GM21717 (cell line): ENCODE results near the gene APBB1IP.
"Not testable (repeated sequence)": the region's sequence is repeated elsewhere in the genome, so short reads cannot be mapped to it uniquely, and the experiment has no call there.

Experiments used
- ATAC-seq: cut with Tn5 transposase; IDR thresholded peaks from one replicate; pipeline ENCODE4 v1.9.1; 2021; ENCODE audit warnings: mild to moderate bottlenecking, moderate library complexity; ENCODE audit not compliant: unreplicated experiment

Gene APBB1IP, protein sequence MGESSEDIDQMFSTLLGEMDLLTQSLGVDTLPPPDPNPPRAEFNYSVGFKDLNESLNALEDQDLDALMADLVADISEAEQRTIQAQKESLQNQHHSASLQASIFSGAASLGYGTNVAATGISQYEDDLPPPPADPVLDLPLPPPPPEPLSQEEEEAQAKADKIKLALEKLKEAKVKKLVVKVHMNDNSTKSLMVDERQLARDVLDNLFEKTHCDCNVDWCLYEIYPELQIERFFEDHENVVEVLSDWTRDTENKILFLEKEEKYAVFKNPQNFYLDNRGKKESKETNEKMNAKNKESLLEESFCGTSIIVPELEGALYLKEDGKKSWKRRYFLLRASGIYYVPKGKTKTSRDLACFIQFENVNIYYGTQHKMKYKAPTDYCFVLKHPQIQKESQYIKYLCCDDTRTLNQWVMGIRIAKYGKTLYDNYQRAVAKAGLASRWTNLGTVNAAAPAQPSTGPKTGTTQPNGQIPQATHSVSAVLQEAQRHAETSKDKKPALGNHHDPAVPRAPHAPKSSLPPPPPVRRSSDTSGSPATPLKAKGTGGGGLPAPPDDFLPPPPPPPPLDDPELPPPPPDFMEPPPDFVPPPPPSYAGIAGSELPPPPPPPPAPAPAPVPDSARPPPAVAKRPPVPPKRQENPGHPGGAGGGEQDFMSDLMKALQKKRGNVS

DNA sequence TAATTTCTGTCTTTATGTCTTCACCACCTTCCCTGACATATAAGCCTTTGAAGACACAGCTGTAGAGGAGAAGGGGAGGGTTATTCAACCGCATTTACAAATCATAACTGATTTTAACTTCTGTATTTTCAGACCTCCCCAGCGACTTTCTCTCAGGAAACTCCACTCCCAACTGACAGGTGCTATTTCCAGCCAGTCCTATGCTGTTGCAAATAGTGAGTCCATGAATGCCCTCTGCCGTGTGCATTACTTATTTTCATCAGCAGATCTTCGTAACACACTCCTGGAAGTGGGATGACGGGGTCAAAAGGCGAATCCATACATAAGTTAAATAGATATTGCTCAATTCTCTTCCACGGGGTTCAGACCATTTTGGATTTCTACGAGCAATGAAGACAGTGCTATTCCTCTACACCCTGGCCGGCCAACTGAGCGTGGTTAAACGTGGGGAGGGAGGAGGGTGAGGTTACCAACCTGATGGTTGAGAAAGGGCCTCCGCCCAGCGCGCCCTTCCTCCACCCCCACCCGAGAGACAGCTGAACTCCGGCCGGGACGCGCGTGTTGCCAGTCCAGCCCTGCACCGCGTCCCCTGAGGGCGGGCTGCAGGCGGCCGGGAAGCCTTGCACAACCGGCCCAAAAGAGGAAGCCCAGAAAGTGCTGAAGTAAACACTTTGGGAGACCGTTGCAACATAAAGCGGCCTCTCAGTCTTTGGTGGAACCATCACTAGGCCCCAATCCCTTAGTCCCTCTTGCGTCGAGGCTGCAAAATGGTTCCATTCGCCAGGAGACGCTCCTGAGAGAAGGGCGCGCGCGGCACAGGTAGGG, at the start of gene APBB1IP:
Gene APBB1IP, plus strand, starts transcription at position 705 of the 825 bp plus-strand sequence. CDS start 53,986 bp downstream, outside the sequence.
- ATAC-seq = peak; percentile 57

DNA sequence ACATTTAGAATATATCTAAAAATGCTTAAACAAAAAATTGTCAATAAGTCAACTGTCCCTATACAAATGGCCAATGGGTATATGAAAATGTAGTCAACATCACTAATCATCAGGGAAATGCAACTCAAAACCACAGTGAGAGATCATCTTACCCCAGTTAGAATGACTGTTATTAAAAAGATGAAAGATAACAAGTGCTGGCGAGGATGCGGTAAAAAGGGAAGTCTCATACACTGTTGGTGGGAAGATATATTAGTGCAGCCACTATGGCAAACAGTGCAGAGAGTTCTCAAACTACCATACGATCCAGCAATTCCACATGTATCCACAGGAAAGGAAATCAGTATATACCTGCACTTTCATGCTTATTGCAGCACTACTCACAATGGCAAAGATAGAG, 48.6 kb upstream of the APBB1IP start:
- ATAC-seq = no peak

DNA sequence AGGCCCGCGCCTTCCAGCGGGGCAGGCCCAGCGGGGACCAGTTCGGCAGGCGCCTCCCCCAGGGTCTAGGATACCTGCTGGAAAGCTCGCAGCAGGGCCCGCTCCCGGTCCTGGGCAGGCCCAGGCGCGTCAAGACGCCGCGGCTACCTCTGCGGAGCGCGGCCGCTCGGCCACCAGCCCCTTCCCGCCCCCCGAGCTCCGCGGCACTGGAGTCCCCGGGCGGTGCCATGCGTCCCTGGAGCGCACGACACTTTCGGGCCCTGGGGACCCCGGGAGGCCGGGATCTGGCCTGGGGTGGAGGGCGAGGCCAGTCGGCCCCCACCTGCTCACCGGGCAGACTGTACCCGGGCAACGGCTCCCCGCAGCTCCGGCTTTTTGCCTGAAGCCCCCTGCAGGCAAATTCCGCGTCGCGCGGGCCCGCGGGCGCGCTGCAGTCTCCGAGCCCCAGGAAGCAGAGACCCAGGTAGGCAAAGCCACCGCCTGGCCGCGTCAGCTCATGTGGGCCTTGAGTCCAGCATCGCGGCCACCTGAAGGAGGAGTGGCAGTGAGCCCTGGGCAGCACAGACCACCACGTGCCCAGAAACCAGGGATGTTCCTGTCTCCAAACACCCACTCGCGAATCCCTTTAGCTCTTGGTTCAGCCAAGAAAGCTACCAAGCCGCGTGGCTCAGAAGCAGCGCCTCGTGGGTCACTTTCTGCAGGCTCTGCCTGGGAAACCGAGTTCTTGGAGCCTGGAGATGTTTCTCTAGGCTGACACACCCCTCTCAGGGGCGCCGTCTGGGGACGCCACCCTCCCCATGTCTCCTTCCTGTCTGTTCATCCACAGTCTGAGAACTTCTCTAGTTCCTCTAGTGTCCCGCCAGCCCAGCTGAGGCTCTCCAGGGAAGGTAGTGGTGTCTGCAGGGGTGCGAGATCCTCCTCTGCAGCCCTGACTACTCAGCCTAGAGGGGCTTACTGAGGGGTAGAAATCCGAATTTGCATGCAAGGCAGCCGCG, 46.1 kb upstream of the APBB1IP start:
- no peak for ATAC-seq

DNA sequence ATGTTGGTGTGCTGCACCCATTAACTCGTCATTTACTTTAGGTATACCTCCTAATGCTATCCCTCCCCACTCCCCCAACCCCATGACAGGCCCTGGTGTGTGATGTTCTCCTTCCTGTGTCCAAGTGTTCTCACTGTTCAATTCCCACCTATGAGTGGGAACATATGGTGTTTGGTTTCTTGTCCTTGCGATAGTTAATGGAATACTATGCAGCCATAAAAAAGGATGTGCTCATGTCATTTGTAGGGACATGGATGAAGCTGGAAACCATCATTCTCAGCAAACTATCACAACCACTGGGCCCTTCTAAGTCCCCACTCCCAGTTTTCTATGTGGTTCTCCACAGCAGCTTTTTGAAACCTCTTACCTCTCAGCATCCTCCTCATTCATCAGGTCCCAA, 39.8 kb upstream of the APBB1IP start:
- not testable (repeated sequence) for ATAC-seq

DNA sequence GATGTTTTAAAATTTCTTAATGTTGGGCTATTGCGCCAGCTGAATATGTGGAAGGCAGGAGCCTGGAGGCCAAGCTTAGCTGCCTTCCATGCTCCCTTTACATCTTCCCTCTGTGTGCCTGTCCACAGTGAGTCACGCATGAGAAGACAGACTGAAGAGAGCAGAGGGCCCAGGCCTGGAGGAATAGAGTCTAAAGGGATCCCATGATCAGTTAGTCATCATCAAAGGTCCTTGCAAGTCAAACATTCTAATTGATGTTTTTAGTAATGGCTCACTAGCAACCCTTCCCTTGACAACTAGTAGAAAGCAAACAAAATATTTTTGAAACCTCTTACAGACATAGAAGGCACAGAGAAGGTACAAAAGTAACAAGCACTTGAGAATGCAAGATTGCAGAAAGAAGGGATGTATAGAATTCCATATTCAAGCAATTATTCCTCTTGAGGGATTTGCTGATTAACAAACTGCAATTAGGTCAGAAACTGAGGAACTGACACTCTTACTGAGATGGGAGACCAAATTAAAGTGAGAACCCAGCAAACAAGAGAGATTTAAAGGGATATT, 30.7 kb upstream of the APBB1IP start:
- ATAC-seq = no peak

DNA sequence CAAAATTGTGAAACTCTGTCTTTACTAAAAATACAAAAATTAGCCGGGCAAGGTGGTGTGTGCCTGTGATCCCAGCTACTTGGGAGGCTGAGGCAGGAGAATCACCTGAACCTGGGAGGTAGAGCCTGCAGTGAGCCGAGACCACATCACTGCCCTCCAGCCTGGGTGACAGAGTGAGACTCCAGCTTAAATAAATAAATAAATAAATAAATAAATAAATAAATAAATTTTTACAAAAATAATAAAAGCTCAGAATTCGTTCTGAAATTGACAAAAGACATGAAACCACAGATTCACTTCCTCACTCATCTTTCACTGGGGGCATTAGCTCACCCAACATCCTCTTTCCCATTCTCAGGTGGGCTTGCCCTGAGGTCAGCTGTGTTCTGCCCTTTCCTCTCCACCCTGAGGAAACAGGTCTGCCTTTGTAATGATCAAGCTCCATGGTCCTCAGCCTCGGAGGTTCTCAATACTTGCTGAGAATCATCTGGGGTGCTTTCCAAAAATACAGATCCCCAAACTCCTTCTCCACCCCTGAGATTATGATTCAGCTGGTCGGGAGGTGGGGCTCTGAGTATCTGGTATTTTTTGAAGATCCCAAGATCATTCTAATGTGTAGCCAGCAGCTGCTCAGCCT, 29.2 kb upstream of the APBB1IP start:
- peak; percentile 62 for ATAC-seq

DNA sequence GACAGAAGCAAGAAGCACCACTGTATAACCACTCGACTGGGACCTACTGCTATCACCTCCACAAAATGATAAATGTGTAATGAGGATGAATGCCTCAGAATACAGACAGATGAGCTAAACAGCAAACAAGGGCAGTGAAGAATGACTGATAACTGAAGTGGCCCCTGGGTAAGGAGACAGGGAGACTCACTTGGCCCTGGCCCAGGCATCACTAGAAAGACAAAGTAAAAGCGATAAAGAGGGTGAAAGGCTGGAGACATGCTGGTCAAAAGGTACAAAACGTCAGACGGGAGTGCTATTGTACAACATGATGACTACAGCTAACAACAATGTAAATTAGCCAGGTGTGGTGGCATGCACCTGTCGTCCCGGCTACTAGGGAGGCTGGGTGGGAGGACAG, 27.8 kb upstream of the APBB1IP start:
- no peak for ATAC-seq

DNA sequence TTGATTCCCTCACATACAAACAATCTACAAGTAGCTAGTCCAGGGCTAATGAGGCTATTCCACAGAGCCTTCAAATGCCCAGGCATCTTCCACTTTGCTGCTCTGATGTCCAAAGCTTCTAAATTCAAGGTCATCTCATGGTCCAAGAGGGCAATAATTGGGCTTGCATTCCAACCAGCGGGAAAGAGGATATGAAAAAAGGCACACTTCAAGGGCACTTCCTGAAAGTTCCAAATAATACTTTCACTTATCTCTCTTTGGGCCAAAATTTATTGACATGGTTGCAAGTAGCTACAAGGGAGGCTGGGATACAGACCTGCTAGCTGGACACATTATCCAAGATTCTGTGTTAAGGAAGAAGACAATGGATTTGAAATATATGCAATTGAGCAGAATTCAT, 25.2 kb upstream of the APBB1IP start:
- no peak for ATAC-seq

DNA sequence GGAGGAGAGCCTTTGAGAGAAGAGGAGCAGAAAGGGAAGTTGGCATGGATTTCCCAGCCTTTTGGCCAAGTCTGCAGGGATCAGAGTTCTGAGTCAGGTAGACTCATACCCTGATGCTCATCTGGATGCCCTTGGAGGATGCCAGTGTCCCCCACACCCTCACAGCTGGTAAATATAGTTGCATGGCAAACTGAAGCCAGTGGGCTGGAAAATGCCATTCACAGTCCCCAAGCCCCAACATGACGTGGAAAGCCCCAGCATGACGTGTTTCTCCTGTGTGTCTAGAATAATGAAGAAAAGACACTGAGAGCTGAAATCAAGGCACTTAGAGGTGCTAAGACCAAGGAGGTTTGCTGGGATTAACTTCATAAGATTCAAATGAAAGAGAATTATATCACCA, 24.8 kb upstream of the APBB1IP start:
- ATAC-seq = no peak

DNA sequence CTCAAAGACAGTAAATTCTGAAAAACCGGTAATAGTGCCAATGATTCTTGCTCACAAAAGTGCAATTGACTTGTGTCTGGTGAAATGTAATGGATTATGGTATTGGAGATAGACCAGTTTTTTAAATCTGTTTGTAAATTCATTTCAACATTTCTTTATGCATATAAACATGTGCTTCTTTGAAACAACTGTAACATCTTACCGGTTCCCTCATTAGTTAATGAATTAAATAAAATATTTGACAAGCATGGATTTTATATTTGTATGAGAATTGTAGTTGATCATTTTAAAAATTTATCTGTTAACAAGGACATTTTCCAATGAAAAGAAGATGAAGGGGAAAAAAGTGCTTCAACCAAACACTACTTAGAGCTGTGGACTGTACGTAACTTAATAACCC, 21.0 kb upstream of the APBB1IP start:
- no peak for ATAC-seq

DNA sequence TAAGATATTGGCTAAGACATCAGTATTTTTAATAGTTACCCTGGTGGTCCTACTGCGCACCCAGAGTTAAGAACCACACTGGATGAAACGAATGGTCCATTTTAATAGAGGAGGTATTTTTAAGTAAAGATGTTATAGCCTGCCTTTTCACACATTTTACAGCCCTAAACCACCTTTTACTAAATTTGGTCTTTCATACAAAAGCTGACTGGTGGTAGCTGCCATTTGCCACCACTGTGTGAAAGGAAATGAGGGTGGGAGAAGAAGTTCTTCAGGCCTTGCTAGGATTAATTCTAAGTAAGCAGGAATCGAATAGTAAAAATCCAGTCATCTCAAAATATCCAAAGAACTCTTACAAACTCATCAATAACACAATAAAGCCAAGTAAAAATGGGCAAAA, 15.2 kb upstream of the APBB1IP start:
- no peak for ATAC-seq

DNA sequence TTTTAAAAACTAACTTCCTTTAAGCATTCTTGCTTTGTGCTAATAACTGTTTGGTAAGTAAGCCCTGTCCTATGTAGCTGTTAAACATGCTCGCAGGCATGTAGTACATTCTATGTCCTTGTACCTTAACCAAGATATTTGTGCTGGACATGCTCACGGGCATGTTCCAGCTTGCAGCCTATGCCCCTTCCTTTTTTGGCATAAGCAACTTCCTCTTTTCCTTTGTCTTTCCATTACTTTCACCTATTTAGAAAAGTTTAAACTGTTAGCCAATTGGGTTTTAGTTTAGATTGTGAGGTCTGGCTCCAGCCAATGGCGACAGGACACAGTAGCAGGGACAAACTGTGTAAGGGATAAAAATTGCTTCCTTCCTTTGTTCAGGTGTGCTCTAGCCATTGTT, 14.4 kb upstream of the APBB1IP start:
- ATAC-seq = no peak

DNA sequence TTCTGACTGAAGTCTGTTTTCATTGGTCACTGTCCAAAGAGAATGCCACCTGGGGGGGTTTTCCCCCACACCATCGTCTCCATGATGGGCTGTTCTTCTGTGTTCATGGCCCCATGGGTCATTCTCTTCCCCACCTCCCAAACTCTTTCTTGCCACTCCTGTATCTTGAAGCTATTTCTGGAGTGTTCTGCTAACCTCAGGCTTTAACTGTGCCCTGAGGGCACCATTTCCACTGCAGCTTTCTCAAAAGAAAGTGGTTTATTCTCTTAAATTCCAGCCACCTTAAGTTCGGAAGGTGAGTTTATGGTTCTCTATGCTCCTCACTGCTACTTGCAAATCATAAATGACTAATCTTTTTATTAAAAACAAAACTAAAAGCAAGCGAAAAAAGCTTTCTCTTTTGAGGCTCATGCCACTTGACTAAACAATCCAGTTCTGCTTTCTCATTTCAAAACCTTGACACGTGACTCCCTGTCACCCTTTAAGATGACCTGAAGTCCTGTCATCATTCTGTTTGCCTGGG, 7.4 kb upstream of the APBB1IP start:
- ATAC-seq = peak; percentile 86

DNA sequence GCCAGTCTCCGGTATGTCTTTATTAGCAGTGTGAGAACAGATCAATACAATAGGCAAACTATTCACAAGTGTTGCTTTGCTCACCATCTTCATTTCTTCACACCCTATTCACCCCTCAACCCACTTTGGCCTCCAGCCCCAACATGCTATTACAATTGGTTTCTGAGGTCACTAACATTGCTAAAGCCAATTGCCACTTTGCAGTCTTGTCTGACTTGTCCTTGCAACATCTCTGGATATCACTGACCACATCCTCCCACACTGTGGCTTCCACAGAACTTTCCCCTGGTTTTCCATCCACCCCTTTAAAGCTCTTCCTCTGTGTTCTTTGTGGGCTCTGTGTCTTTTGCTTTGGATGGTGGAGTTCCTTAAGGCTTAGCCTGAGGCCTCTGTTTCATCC, 5.2 kb upstream of the APBB1IP start:
- ATAC-seq = no peak

DNA sequence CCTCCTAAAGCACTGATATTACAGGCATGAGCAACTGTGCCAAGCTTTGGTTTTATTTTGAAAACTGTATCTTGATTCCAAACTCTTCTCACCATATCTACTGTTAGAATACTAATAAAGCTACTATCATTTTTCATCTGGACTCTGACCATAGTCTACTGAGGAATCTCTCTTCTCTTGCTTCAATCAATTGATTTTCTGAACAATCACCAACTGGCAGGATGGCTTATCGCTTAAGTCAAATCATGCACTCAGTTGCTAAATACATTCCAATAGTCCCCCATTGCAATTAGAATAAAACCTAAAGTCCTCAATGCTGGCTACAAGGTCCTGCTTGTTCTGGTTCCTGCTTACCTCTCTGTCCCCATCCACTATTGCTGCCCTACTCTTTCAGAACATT, 2.3 kb upstream of the APBB1IP start:
- ATAC-seq = no peak

DNA sequence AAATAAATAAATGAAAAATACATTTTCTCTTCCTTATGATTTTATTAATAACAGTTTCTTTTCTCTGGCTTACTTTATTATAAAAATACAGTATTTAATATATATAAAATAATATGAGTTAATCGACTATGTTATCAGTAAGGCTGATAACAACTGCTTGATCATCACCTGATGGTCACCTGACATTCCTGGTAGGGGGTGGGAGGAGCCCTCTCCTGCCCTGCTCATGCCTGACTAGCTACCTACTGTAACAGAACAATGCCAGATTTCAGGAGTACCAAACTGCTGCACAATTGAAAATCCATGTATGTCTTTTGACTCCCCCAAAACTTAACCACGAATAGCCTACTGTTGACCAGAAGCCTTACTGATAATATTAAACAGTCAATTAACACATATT, 1.3 kb upstream of the APBB1IP start:
- ATAC-seq = no peak

DNA sequence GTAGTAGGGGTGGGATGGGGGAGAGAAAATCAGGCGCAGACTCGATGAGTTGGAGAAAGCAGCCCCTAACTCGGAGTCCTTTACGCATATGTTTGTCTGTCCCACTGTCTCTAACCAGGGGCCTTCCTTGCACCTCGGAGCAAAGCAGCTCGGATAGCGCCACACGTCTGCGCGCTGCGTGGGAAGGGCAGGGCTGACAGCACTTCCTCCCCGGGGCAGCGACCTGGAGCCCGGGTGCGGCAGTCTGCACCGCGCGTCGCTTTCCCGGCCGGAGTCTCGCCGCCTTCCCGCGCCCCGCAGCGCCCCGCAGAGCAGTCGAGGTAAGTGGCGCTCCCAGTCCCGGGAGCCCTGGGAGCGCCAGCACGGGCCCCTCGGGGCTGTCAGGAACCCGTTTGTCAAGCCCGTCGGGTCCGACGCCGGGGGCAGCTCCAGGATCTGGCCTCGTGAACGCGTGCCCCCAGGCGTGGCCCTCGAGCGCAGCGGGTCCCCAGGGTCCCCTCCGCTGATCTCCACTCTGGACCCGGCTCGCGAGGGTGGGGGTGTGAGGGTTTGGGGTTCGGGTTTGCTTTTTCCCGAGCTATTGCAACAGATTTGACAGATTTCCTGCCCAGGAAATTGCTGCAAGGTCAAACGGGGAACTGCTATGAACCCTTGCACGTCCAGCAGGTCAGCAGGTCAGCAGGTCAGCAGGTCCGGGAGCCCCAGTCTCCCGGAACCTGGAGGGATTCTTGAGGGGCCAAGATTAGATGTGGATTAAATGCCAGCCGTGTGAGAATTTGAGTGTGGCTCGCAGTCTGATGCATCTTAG, 597 bp downstream of the APBB1IP start:
- ATAC-seq = peak; percentile 51

DNA sequence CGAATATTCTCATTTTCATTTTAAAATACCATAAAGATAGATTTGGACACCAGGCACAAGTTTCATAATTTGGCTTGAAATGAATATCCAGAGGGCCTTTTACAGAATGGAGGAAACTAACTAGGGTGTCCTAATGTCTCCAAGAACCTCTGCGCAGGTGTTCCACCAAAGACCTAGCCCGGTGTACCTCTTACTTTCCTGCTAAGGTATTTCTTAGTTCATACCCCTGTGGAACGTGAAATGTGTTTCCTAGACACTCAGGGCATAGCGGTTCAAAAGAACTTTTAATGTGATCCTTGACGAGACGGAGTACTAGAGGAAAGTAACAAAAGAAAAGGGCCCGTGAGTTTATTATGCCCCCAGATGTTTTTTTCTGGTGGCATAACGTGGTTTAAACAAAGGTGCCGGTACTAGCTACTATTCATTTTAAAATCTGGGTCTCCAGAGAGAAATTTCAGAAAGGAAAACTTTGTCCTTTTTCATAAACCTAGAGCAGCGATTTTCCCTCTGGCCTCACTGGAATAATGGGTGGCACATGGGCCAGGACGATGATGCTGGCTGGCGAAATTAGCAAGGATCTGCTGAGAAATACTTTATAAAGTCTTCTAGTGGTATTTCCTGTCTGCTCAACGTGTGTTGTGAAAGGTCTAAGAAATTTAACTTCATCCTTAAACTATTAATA, 1.4 kb downstream of the APBB1IP start:
- ATAC-seq = no peak
